ENCODE data around the gene SYT12.
"Not testable (repeated sequence)": the region's sequence is repeated elsewhere in the genome, so short reads cannot be mapped to it uniquely, and the experiment has no call there.

The SYT12 gene

DNA sequence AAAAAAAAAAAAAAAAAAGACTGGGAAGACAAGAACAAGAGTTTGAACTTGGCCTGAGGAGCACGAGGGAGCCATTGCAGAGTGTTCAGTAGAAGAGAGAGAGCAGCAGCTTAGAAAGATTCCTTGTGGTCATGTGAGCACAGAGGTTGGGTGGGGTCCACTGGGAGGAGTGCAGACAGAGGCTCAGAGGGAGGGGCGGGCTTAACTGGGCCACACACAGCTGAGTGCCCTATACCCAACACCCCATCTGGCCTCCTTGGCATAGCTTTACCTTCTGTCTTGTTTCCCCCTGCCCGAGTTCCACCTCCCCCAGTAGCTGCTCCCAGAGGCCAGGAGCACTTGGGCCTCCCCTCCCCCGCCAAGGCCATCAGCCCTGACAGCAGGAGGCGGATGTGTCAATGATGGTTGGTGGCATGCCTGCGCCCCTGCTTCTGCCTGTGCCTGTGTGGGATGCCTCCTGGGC is 35.7 kb upstream of the SYT12 start:
- no peaks in the 10 kb centered on the region for H3K9me3 ChIP-seq (ENCODE audit: control insufficient read depth, insufficient read depth, low read length)
- H3F3A ChIP-seq (ENCODE audit: control insufficient read depth, insufficient read depth): no peaks in the 10 kb centered on the region
- H3K27me3 ChIP-seq (ENCODE audit: control insufficient read depth, low read length): peaks cover 9% of the 10 kb centered on the region; the same call in 1 of the 2 replicates
- H3K4me1 ChIP-seq (ENCODE audit: control insufficient read depth, low read length): peaks cover 2% of the 10 kb centered on the region
- no peaks in the 10 kb centered on the region for H3K9me2 ChIP-seq (replicated peaks; ENCODE audit: control insufficient read depth, low read length)
- TF ChIP-seq EZH2phosphoT487 (IDR thresholded peaks at IDR 0.05; ENCODE audit: borderline replicate concordance, low read length): no peak
- TF ChIP-seq, protein P1, sequence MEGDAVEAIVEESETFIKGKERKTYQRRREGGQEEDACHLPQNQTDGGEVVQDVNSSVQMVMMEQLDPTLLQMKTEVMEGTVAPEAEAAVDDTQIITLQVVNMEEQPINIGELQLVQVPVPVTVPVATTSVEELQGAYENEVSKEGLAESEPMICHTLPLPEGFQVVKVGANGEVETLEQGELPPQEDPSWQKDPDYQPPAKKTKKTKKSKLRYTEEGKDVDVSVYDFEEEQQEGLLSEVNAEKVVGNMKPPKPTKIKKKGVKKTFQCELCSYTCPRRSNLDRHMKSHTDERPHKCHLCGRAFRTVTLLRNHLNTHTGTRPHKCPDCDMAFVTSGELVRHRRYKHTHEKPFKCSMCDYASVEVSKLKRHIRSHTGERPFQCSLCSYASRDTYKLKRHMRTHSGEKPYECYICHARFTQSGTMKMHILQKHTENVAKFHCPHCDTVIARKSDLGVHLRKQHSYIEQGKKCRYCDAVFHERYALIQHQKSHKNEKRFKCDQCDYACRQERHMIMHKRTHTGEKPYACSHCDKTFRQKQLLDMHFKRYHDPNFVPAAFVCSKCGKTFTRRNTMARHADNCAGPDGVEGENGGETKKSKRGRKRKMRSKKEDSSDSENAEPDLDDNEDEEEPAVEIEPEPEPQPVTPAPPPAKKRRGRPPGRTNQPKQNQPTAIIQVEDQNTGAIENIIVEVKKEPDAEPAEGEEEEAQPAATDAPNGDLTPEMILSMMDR (IDR thresholded peaks at IDR 0.05; ENCODE audit: low read depth, low read length, poor library complexity, severe bottlenecking): no peak
- H4K20me1 ChIP-seq (ENCODE audit: control insufficient read depth, insufficient read depth, low read depth, low read length): no peaks in the 10 kb centered on the region
- H3K36me3 ChIP-seq (ENCODE audit: control insufficient read depth, low read length): no peaks in the 10 kb centered on the region
- no peak overlapping the region for H3K27ac ChIP-seq (ENCODE audit: low read depth, low read length)
- no peak overlapping the region for H3K4me3 ChIP-seq (ENCODE audit: low read length)
- no peaks in the 10 kb centered on the region for H3K79me2 ChIP-seq (ENCODE audit: control insufficient read depth, low read length)
- no peak overlapping the region for H3K4me2 ChIP-seq (ENCODE audit: low read length)

DNA sequence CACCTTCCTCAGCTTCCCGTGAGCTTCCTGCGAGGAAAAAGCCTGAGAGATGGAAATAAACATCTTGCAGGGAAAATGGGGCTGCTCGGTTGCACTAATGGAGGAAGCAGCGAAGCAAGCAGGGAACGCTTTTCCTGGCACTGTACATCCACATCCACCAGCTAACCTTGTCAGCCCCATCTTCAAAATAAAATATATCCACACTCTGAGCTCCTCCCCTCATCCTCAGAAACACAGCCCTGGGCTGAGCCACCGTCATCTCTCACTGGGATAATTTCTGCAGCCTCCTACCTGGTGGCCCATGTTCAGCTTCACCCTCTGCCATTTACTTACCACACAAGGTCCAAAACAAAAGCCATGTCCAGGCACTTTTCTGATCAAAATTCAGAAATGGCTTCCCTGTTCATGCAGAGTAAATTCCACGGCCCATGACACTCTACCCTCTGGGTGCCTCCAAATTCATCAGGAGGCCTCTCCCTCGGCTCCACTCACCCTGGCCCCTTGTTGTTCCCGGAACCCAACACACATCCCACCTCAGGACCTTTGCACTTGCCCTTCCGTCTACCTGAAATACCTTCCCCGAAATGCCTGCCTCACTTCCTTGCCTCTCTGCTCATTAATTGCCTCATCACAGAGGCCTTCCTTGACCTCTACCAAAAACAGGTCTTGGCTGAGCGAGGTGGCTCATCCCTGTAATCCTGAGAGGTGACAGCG is 34.9 kb upstream of the SYT12 start:
- Histone ChIP-seq H4K20me1 (ENCODE audit: control insufficient read depth, insufficient read depth, low read depth, low read length) (no peaks in the 10 kb centered on the region), H3K4me2 (ENCODE audit: low read length) (no peak overlapping the region), H3K27ac (ENCODE audit: low read depth, low read length) (no peak overlapping the region)

DNA sequence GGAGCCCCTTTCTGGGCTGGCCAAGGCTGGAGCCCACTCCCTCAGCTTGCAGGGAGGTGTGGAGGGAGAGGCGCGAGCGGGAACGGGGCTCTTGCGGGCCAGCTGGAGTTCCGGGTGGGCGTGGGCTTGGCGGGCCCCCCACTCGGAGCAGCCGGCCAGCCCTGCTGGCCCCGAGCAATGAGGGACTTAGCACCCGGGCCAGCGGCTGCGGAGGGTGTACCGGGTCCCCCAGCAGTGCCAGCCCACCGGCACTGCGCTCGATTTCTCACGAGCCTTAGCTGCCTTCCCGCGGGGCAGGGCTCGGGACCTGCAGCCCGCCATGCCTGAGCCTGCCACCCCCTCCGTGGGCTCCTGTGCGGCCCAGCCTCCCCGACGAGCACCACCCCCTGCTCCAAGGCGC is 34.2 kb upstream of the SYT12 start:
- H3K79me2 ChIP-seq (ENCODE audit: control insufficient read depth, low read length); H3K9me3 ChIP-seq (ENCODE audit: control insufficient read depth, insufficient read depth, low read length); H3K4me2 ChIP-seq (ENCODE audit: low read length); H3F3A ChIP-seq (ENCODE audit: control insufficient read depth, insufficient read depth); H3K4me3 ChIP-seq (ENCODE audit: low read length); H3K27ac ChIP-seq (ENCODE audit: low read depth, low read length); H3K27me3 ChIP-seq (ENCODE audit: control insufficient read depth, low read length); H3K9me2 ChIP-seq (replicated peaks; ENCODE audit: control insufficient read depth, low read length); H3K36me3 ChIP-seq (ENCODE audit: control insufficient read depth, low read length); H4K20me1 ChIP-seq (ENCODE audit: control insufficient read depth, insufficient read depth, low read depth, low read length); H3K4me1 ChIP-seq (ENCODE audit: control insufficient read depth, low read length): not testable (repeated sequence)

More for the DNA sequence above, 34.9 kb upstream of the SYT12 start:
- H3K36me3 ChIP-seq (ENCODE audit: control insufficient read depth, low read length): no peaks in the 10 kb centered on the region
- no peaks in the 10 kb centered on the region for H3K4me1 ChIP-seq (ENCODE audit: control insufficient read depth, low read length)
- peaks cover 9% of the 10 kb centered on the region; the same call in 1 of the 2 replicates for H3K27me3 ChIP-seq (ENCODE audit: control insufficient read depth, low read length)
- no peaks in the 10 kb centered on the region for H3K9me3 ChIP-seq (ENCODE audit: control insufficient read depth, insufficient read depth, low read length)
- H3K79me2 ChIP-seq (ENCODE audit: control insufficient read depth, low read length): no peaks in the 10 kb centered on the region
- TF ChIP-seq, protein P1 (IDR thresholded peaks at IDR 0.05; ENCODE audit: low read depth, low read length, poor library complexity, severe bottlenecking): no peak
- TF ChIP-seq EZH2phosphoT487 (IDR thresholded peaks at IDR 0.05; ENCODE audit: borderline replicate concordance, low read length): no peak
- no peaks in the 10 kb centered on the region for H3K9me2 ChIP-seq (replicated peaks; ENCODE audit: control insufficient read depth, low read length)
- no peak overlapping the region for H3K4me3 ChIP-seq (ENCODE audit: low read length)
- H3F3A ChIP-seq (ENCODE audit: control insufficient read depth, insufficient read depth): no peaks in the 10 kb centered on the region

DNA sequence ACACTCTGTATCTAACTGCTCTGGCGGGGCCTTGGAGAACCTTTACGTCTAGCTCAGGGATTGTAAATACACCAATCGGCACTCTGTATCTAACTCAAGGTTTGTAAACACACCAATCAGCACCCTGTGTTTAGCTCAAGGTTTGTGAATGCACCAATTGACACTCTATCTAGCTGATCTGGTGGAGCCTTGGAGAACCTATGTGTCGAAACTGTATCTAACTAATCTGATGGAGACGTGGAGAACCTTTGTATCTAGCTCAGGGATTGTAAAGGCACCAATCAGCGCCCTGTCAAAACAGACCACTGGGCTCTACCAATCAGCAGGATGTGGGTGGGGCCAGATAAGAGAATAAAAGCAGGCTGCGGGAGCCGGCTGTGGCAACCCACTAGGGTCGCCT is 33.6 kb upstream of the SYT12 start:
- not testable (repeated sequence) for H3F3A ChIP-seq (ENCODE audit: control insufficient read depth, insufficient read depth); H3K9me2 ChIP-seq (replicated peaks; ENCODE audit: control insufficient read depth, low read length); H3K9me3 ChIP-seq (ENCODE audit: control insufficient read depth, insufficient read depth, low read length); H3K4me2 ChIP-seq (ENCODE audit: low read length); H3K36me3 ChIP-seq (ENCODE audit: control insufficient read depth, low read length); H3K4me3 ChIP-seq (ENCODE audit: low read length); H3K79me2 ChIP-seq (ENCODE audit: control insufficient read depth, low read length); H3K4me1 ChIP-seq (ENCODE audit: control insufficient read depth, low read length); H4K20me1 ChIP-seq (ENCODE audit: control insufficient read depth, insufficient read depth, low read depth, low read length); H3K27me3 ChIP-seq (ENCODE audit: control insufficient read depth, low read length); H3K27ac ChIP-seq (ENCODE audit: low read depth, low read length)
